BJ (cell line): ENCODE measurements around the gene CEP170. TPM values are rescaled to one million over a fixed set of nuclear protein-coding genes. Genes with fewer than 3 reads are reported as not detected.
A peak's percentile ranks its signal among the peaks of the same experiment; 100 is the strongest.
"Not testable (repeated sequence)": the region's sequence is repeated elsewhere in the genome, so short reads cannot be mapped to it uniquely, and the experiment has no call there.

ENCODE experiments used
- CTCF ChIA-PET: fragments of 350-600 bp; formaldehyde crosslinking; extraction: SDS; loops from one replicate; lab custom pipeline; 2021; ENCODE audit warnings: antibody characterized with exemption, inconsistent platforms; lab: Yijun Ruan, JAX
- POLR2A ChIA-PET: fragments of 300-600 bp; sonication (Branson Sonifier 250); formaldehyde crosslinking; extraction: SDS; loops from one replicate; lab custom pipeline; 2021; ENCODE audit warnings: antibody characterized with exemption; lab: Charles Lee
- DNase-seq: peaks from one replicate; pipeline ENCODE4 v3.0.0-alpha.2; 2011; ENCODE audit warnings: low read depth
- H3K27me3 ChIP-seq: 2 replicates; pipeline ENCODE4 v1.6.0; 2011; ENCODE audit warnings: low read length; ENCODE audit not compliant: control insufficient read depth, insufficient read depth
- H3K36me3 ChIP-seq: 2 replicates; pipeline ENCODE4 v1.5.1; 2011; ENCODE audit warnings: low read length; ENCODE audit not compliant: control insufficient read depth, insufficient read depth
- H3K4me3 ChIP-seq: 2 replicates; pipeline ENCODE4 v1.5.1; 2011; ENCODE audit warnings: low read depth, mild to moderate bottlenecking, control low read depth, low read length
- CTCF ChIP-seq: IDR thresholded peaks from 2 replicates; pipeline ENCODE4 v1.5.1; 2011; ENCODE audit warnings: low read depth, mild to moderate bottlenecking, control low read depth, inconsistent platforms, low read length, moderate library complexity; ENCODE audit not compliant: insufficient read depth
- polyA plus RNA-seq: library from polyadenylated mRNA; depleted of rRNA; stranded (reverse); fragments of >200 nt; gene quantifications from 2 replicates; pipeline ENCODE4 v1.2.3, GENCODE V29; 2011

The CEP170 gene
- polyA plus RNA-seq, 1 experiment, result 42.0 TPM

GRCh38 chr1:243179720-243180119 is 75.4 kb downstream of the CEP170 start:
- ChIA-PET CTCF (no interaction called here), POLR2A (no interaction called here)
- Histone ChIP-seq H3K27me3 (no peaks in the 10 kb centered on the region), H3K36me3 (no peaks in the 10 kb centered on the region), H3K4me3 (no peak overlapping the region)
- no peak for DNase-seq
- TF ChIP-seq CTCF, result no peak

GRCh38 chr1:243177792-243178191 is 77.3 kb downstream of the CEP170 start:
- DNase-seq, CTCF ChIA-PET, H3K36me3 ChIP-seq, POLR2A ChIA-PET, H3K27me3 ChIP-seq, H3K4me3 ChIP-seq: not testable (repeated sequence)

- peak; percentile 39 for DNase-seq
- H3K4me3 ChIP-seq, H3K27me3 ChIP-seq, H3K36me3 ChIP-seq, POLR2A ChIA-PET: not testable (repeated sequence)
- CTCF ChIA-PET, result interaction anchor here (0.6 kb wide), 1 partner anchor 46 kb away, joined by 3 read pairs; no protein-coding TSS in a partner anchor
Measured at GRCh38 chr1:243173758-243174369, 81.2 kb downstream of the CEP170 start.

GRCh38 chr1:243164911-243165310 is 90.2 kb downstream of the CEP170 start:
- H3K27me3 ChIP-seq, CTCF ChIA-PET, POLR2A ChIA-PET, DNase-seq, H3K4me3 ChIP-seq, H3K36me3 ChIP-seq: not testable (repeated sequence)

- DNase-seq, CTCF ChIA-PET, H3K4me3 ChIP-seq, POLR2A ChIA-PET, H3K36me3 ChIP-seq, H3K27me3 ChIP-seq: not testable (repeated sequence)
Measured at GRCh38 chr1:243150906-243151305, 104.2 kb downstream of the CEP170 start.

GRCh38 chr1:243149120-243149519 is 106.0 kb downstream of the CEP170 start:
- POLR2A ChIA-PET, CTCF ChIA-PET: not testable (repeated sequence)

GRCh38 chr1:243147351-243147750 is 107.7 kb downstream of the CEP170 start:
- H3K4me3 ChIP-seq, CTCF ChIA-PET, POLR2A ChIA-PET, H3K27me3 ChIP-seq, H3K36me3 ChIP-seq: not testable (repeated sequence)
- DNase-seq, result peak; percentile 51

More at GRCh38 chr1:243149120-243149519, 106.0 kb downstream of the CEP170 start:
- H3K27me3 ChIP-seq, H3K36me3 ChIP-seq, H3K4me3 ChIP-seq, DNase-seq: not testable (repeated sequence)

GRCh38 chr1:243140498-243140897 is 114.6 kb downstream of the CEP170 start:
- H3K27me3 ChIP-seq, H3K36me3 ChIP-seq, POLR2A ChIA-PET, DNase-seq, CTCF ChIA-PET, H3K4me3 ChIP-seq: not testable (repeated sequence)

GRCh38 chr1:243122876-243123409 is 132.1 kb downstream of the CEP170 start:
- CTCF ChIA-PET, H3K36me3 ChIP-seq, H3K27me3 ChIP-seq, POLR2A ChIA-PET, H3K4me3 ChIP-seq, DNase-seq: not testable (repeated sequence)

- CTCF ChIA-PET, H3K4me3 ChIP-seq, DNase-seq, H3K36me3 ChIP-seq, POLR2A ChIA-PET, H3K27me3 ChIP-seq: not testable (repeated sequence)
Measured at GRCh38 chr1:243121939-243122338, 133.1 kb downstream of the CEP170 start.

- H3K36me3 ChIP-seq, CTCF ChIA-PET, POLR2A ChIA-PET, H3K27me3 ChIP-seq, H3K4me3 ChIP-seq, DNase-seq: not testable (repeated sequence)
Measured at GRCh38 chr1:243118601-243119322, 136.3 kb downstream of the CEP170 start.

- DNase-seq, H3K36me3 ChIP-seq, H3K4me3 ChIP-seq, H3K27me3 ChIP-seq, POLR2A ChIA-PET, CTCF ChIA-PET: not testable (repeated sequence)
Measured at GRCh38 chr1:243116187-243116586, 138.9 kb downstream of the CEP170 start.
